Esophagus squamous epithelium (tissue), 5 donors: ENCODE data around the gene MNAT1. TPM values are rescaled to one million over a fixed set of nuclear protein-coding genes. Genes with fewer than 3 reads are reported as not detected.

Experiments used
- DNase-seq: peaks from one replicate; lab custom pipeline; 2025; lab: John Stamatoyannopoulos, UW
- H3K27ac ChIP-seq, 4 donors: fragments of 200-600 bp; sonication (generic); one replicate each; pipeline ENCODE4 v1.5.1; 2016 to 2019; ENCODE audit warnings: mild to moderate bottlenecking in 1 of 4
- H3K27me3 ChIP-seq, 4 donors: fragments of 200-600 bp; sonication (generic); 1 replicate in 3 of 4; 2 replicates in 1 of 4; pipeline versions ENCODE4 v1.5.1 to v1.6.0; 2017 to 2021; ENCODE audit warnings: antibody characterized with exemption in 1 of 4
- H3K36me3 ChIP-seq, 3 donors: fragments of 200-600 bp; sonication (generic); one replicate each; pipeline ENCODE4 v1.5.1; 2016 to 2019
- H3K4me1 ChIP-seq, 3 donors: fragments of 200-600 bp; sonication (generic); one replicate each; pipeline ENCODE4 v1.5.1; 2017 to 2019
- H3K4me3 ChIP-seq, 4 donors: fragments of 200-600 bp; sonication (generic); 1 replicate in 3 of 4; 2 replicates in 1 of 4; pipeline ENCODE4 v1.5.1; 2016 to 2019; ENCODE audit warnings: mild to moderate bottlenecking in 2 of 4, moderate library complexity in 1 of 4
- H3K9me3 ChIP-seq, 3 donors: fragments of 200-600 bp; sonication (generic); one replicate each; pipeline ENCODE4 v1.5.1; 2016 to 2019
- POLR2A ChIP-seq, 4 donors: fragments of 450-650 bp; IDR thresholded peaks; one replicate each; pipeline ENCODE4 v1.6.1; 2017; ENCODE audit warnings: antibody characterized with exemption in 4 of 4, mild to moderate bottlenecking in 4 of 4, moderate library complexity in 3 of 4
- WGBS, 2 donors: methylation state at CpG; one replicate each; pipeline ENCODE4 v1.1.5; 2018; 5-methylcytosine and 5-hydroxymethylcytosine counted together
- intact Hi-C: fragments of 100-400 bp; cut with DNase I; formaldehyde crosslinking; loops from one replicate; pipeline ENCODE4 v1.15.0; 2022
- total RNA-seq, 4 donors: library from RNA; depleted of rRNA; stranded (reverse); fragments of >200 nt; gene quantifications; one replicate each; pipeline ENCODE4 v1.1.0, GENCODE V29; 2016
- TF ChIP-seq, protein P1 (sequence below), 6 experiments: fragments of 450-650 bp in 4 of 6; fragments of 200-600 bp in 2 of 6; sonication (generic) in 2 of 6; IDR thresholded peaks; one replicate each; pipeline ENCODE4 v1.5.1; 2016 to 2019; ENCODE audit warnings: antibody characterized with exemption in 6 of 6, mild to moderate bottlenecking in 4 of 6, moderate library complexity in 4 of 6
- donor health status: DM: yes; HTN: yes; CAD: no.

MNAT1 gene
- total RNA-seq, 4 donors from 2014 or later: 16.7 to 39.1 (median 24.4) TPM

- H3K9me3 ChIP-seq: no peaks in the 10 kb centered on the region
These were observed 238.5 kb downstream of the MNAT1 start for GRCh38 chr14:60973070-60973469.

DNA sequence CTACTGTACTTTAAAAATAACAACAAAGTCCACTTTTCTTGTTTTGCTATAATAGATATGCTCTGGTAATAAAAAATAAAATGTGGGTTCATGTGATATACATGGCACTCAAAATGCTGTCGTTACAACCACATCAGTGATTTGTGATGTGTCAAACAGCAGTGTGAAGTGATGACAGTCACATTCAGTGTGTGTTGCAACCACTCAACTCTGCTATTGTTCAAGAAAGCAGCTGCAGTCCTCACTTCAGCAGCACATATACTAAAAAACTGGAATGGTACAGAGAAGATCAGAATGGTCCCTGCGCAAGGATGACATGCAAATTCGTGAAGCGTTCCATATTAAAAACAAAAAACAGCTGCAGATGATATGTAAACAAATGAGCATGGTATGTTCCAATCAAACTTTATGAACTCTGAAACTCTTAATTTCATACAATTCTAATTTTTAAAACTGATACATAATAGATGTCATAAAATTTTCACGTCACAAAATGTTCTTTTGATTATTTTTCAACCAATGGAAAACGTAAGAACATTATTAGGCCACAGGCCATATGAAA lies 239.6 kb downstream of the MNAT1 start:
- intact Hi-C loops: no loop called here
- Histone ChIP-seq H3K27ac (no peak overlapping the region), H3K36me3 (peaks cover 0 to 44% (median 0%) of the 10 kb centered on the region in 3 donors), H3K9me3 (no peaks in the 10 kb centered on the region), H3K4me1 (peaks cover 0 to 18% (median 0%) of the 10 kb centered on the region in 3 donors), H3K4me3 (no peak overlapping the region), H3K27me3 (no peaks in the 10 kb centered on the region)
- WGBS, 2 donors: 85 to 88% methylated on average over 6 of the region's 6 CpGs
- TF ChIP-seq, protein P1, sequence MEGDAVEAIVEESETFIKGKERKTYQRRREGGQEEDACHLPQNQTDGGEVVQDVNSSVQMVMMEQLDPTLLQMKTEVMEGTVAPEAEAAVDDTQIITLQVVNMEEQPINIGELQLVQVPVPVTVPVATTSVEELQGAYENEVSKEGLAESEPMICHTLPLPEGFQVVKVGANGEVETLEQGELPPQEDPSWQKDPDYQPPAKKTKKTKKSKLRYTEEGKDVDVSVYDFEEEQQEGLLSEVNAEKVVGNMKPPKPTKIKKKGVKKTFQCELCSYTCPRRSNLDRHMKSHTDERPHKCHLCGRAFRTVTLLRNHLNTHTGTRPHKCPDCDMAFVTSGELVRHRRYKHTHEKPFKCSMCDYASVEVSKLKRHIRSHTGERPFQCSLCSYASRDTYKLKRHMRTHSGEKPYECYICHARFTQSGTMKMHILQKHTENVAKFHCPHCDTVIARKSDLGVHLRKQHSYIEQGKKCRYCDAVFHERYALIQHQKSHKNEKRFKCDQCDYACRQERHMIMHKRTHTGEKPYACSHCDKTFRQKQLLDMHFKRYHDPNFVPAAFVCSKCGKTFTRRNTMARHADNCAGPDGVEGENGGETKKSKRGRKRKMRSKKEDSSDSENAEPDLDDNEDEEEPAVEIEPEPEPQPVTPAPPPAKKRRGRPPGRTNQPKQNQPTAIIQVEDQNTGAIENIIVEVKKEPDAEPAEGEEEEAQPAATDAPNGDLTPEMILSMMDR (IDR thresholded peaks at IDR 0.05): no peak
- TF ChIP-seq POLR2A (IDR thresholded peaks at IDR 0.05): no peak
- no peak for DNase-seq

More at GRCh38 chr14:60973070-60973469, 238.5 kb downstream of the MNAT1 start:
- Histone ChIP-seq H3K27ac (no peak overlapping the region), H3K4me1 (peaks cover 0 to 7% (median 0%) of the 10 kb centered on the region in 3 donors), H3K27me3 (no peaks in the 10 kb centered on the region), H3K36me3 (peaks cover 0 to 44% (median 0%) of the 10 kb centered on the region in 3 donors), H3K4me3 (no peak overlapping the region)
- TF ChIP-seq, protein P1 (IDR thresholded peaks at IDR 0.05): no peak
- TF ChIP-seq POLR2A (IDR thresholded peaks at IDR 0.05): no peak
- intact Hi-C loops: no loop called here
- no peak for DNase-seq
- WGBS, 2 donors: 93 to 100% methylated on average over 3 of the region's 3 CpGs

DNA sequence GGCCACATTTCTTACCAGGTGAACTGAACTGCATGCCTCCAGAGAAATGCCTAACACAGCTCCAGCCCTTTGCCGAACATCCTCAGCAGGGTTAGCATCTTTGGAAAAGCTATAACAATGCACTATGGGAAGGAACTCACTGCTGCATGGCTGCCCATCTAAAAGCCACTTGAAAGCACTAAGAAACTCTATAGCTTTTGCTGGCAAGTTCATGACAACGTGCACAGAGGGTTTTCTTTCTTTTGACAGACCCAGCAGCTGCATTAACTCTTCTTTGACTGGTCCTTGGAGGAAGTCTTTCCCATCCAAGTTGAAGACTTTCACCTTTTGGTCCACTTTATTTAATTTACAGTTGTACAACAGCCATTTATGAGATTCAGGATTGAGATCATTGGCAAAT lies 241.0 kb downstream of the MNAT1 start:
- peaks cover 0 to 31% (median 12%) of the 10 kb centered on the region in 3 donors for H3K4me1 ChIP-seq
- H3K27me3 ChIP-seq: no peaks in the 10 kb centered on the region
- H3K4me3 ChIP-seq: no peak overlapping the region
- TF ChIP-seq, protein P1 (IDR thresholded peaks at IDR 0.05): no peak
- no peaks in the 10 kb centered on the region for H3K9me3 ChIP-seq
- 53 to 54% methylated on average over 2 of the region's 2 CpGs for WGBS, 2 donors
- H3K36me3 ChIP-seq: peaks cover 0 to 44% (median 0%) of the 10 kb centered on the region in 3 donors
- DNase-seq: no peak
- intact Hi-C loops: no loop called here
- H3K27ac ChIP-seq: no peak overlapping the region

DNA sequence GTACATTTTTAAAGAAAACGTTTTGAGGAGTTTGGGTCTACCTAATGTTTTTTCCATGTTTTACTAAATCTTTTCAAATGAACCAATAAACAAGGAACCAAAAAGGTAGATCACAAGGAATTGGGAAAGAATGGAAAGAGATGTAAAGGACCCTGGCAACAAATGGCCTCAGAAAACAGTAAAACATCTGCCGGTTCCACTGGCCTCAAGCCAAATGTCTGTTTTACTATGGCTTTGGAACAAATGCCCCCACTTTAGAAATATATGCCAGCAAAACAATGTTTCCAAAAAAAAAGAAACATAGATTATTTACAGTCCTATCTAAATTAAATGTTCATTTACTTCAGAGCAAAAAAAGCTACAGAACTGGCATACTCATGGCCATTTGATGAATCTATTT lies 243.3 kb downstream of the MNAT1 start:
- 36 to 47% methylated on average over 2 of the region's 2 CpGs for WGBS, 2 donors
- no peaks in the 10 kb centered on the region for H3K9me3 ChIP-seq
- TF ChIP-seq POLR2A (IDR thresholded peaks at IDR 0.05): no peak
- TF ChIP-seq, protein P1 (IDR thresholded peaks at IDR 0.05): no peak
- H3K36me3 ChIP-seq: peaks cover 0 to 35% (median 0%) of the 10 kb centered on the region in 3 donors
- no peak overlapping the region for H3K4me3 ChIP-seq
- DNase-seq: no peak
- H3K27me3 ChIP-seq: no peaks in the 10 kb centered on the region
- no peak overlapping the region for H3K27ac ChIP-seq
- intact Hi-C loops: no loop called here
- peaks cover 5 to 45% (median 21%) of the 10 kb centered on the region in 3 donors for H3K4me1 ChIP-seq

DNA sequence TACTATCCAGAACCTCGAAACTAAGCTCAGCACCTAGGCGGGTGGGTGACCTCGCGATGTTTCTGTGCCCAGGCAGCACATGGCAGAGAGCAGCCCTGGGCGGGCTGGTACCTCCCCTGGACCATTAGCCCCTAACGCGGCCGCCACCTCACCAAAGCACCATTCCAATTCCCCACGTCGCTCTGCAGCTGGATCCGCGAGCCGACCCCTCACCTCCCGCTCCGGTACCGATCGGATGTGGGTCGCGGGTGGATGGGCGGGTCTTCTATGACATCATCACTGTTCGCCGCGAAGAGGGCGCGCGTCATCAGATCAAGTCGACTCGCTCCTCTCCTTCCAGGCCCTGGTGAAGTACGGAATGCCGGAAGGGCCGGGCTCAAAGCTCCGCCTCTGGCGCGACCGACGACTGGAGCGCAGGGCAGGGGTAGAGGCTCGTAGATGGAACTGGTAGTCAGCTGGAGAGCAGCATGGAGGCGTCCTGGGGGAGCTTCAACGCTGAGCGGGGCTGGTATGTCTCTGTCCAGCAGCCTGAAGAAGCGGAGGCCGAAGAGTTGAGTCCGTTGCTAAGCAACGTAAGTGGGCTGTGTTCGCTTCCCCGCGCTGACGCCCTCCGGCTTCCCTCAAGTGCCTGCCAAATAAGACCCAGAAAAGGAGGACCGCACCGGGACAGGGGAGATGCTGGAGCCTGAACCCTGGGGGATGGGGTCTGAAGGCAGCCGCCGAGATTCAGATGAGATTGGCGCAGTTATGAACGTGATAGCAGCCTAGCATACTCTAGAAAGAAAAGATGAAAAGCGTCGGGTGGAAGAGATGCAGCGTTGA lies 246.5 kb downstream of the MNAT1 start, which contains the start of the genes SLC38A6 and TRMT5:
Gene SLC38A6 (plus strand): TSS at position 435 of the 822 bp plus-strand sequence. CDS start 33 bp downstream, at position 468.
Gene TRMT5 (minus strand): TSS at position 269 of the 822 bp plus-strand sequence. CDS start 106 bp downstream, at position 163.
- peak in 2 of 4 donors; percentile 26 to 45 for TF ChIP-seq POLR2A (IDR thresholded peaks at IDR 0.05)
- TF ChIP-seq, protein P1 (IDR thresholded peaks at IDR 0.05): peak in 1 of 6 experiments; percentile 37
- WGBS, 2 donors: 0 to 1% methylated on average over 10 to 22 of the region's 59 CpGs
- no peaks in the 10 kb centered on the region for H3K27me3 ChIP-seq
- peaks cover 0 to 21% (median 0%) of the 10 kb centered on the region in 3 donors for H3K36me3 ChIP-seq
- H3K9me3 ChIP-seq: no peaks in the 10 kb centered on the region
- DNase-seq: peak; percentile 59
- intact Hi-C loops: no loop called here
- H3K27ac ChIP-seq: peak within 1 kb of the TSS; percentile 86 to 96 (median 90)
- peak within 1 kb of the TSS; percentile 74 to 94 (median 79) for H3K4me3 ChIP-seq
- H3K4me1 ChIP-seq: peaks cover 5 to 45% (median 21%) of the 10 kb centered on the region in 3 donors
